Measurements from ENCODE around the gene OSBP2.

GRCh38 chr22:30810105-30810504, 115.4 kb downstream of the OSBP2 start:
- TF ChIP-seq CTCF (optimal IDR thresholded peaks at IDR 0.05 in 1 of 3, IDR thresholded peaks at IDR 0.05 in 1 of 3, conservative IDR thresholded peaks at IDR 0.05 in 1 of 3; ENCODE audit: extremely low read depth in 1 of 3, insufficient read depth in 2 of 3, low read length in 3 of 3), result no peak
- no peak for TF ChIP-seq EZH2 (IDR thresholded peaks at IDR 0.05; ENCODE audit: low read length)

Measured in keratinocyte (primary cell).